GM15510 (cell line): Measurements from ENCODE around the gene SYT11.
A peak's percentile ranks its signal among the peaks of the same experiment; 100 is the strongest.

Source experiments
- POLR2A ChIP-seq: IDR thresholded peaks from 3 replicates; pipeline ENCODE4 v1.6.1; 2011; ENCODE audit warnings: borderline replicate concordance; ENCODE audit not compliant: insufficient read length; ENCODE audit errors: extremely low read depth

SYT11 gene

GRCh38 chr1:155859234-155859829, at the start of gene SYT11:
Gene SYT11, plus strand, starts transcription at chr1:155859567. Its CDS starts 195 bp downstream, at chr1:155859762.
- TF ChIP-seq POLR2A = peak; percentile 9

- no peak for TF ChIP-seq POLR2A
These were observed 46.5 kb upstream of the SYT11 start for GRCh38 chr1:155812878-155813277.

GRCh38 chr1:155813672-155814071, 45.7 kb upstream of the SYT11 start:
- no peak for TF ChIP-seq POLR2A

- no peak for TF ChIP-seq POLR2A
These were observed 43.0 kb upstream of the SYT11 start for GRCh38 chr1:155816351-155816750.

GRCh38 chr1:155827450-155827849, 31.9 kb upstream of the SYT11 start:
- no peak for TF ChIP-seq POLR2A

GRCh38 chr1:155831279-155831976, 27.9 kb upstream of the SYT11 start:
- TF ChIP-seq POLR2A = no peak

- TF ChIP-seq POLR2A = no peak
These were observed 25.6 kb upstream of the SYT11 start for GRCh38 chr1:155833665-155834295.

GRCh38 chr1:155834296-155834926, 25.0 kb upstream of the SYT11 start:
- TF ChIP-seq POLR2A = no peak

- no peak for TF ChIP-seq POLR2A
These were observed 23.8 kb upstream of the SYT11 start for GRCh38 chr1:155835548-155835947.

- no peak for TF ChIP-seq POLR2A
These were observed 19.0 kb upstream of the SYT11 start for GRCh38 chr1:155840386-155840785.

- no peak for TF ChIP-seq POLR2A
These were observed 14.4 kb upstream of the SYT11 start for GRCh38 chr1:155844860-155845421.

GRCh38 chr1:155847823-155848529, 11.4 kb upstream of the SYT11 start:
- TF ChIP-seq POLR2A = no peak

GRCh38 chr1:155850345-155850744, 9.0 kb upstream of the SYT11 start:
- no peak for TF ChIP-seq POLR2A

- TF ChIP-seq POLR2A = no peak
These were observed 3.0 kb upstream of the SYT11 start for GRCh38 chr1:155856257-155856974.
